Vagina (tissue), 2 donors: ENCODE results near the gene CXCL6. TPM values are rescaled to one million over a fixed set of nuclear protein-coding genes. Genes with fewer than 3 reads are reported as not detected.

Experiments used
- DNase-seq, 2 donors: peaks; one replicate each; pipeline ENCODE4 v3.0.0-alpha.2; 2017; ENCODE audit errors: extremely low spot score in 2 of 2
- H3K27ac ChIP-seq: fragments of 200-600 bp; sonication (generic); one replicate; pipeline ENCODE4 v1.5.1; 2019
- H3K27me3 ChIP-seq: fragments of 200-600 bp; sonication (generic); one replicate; pipeline ENCODE4 v1.5.1; 2019
- H3K36me3 ChIP-seq, 2 donors: fragments of 200-600 bp; sonication (generic); one replicate each; pipeline ENCODE4 v1.5.1; 2017 to 2019
- H3K4me1 ChIP-seq: fragments of 200-600 bp; sonication (generic); one replicate; pipeline ENCODE4 v1.5.1; 2019
- H3K4me3 ChIP-seq, 2 donors: fragments of 200-600 bp; sonication (generic); 1 replicate in 1 of 2; 2 replicates in 1 of 2; pipeline ENCODE4 v1.5.1; 2016 to 2019
- H3K9me3 ChIP-seq: fragments of 200-600 bp; sonication (generic); one replicate; pipeline ENCODE4 v1.5.1; 2019
- POLR2A ChIP-seq, 2 donors: fragments of 450-650 bp; IDR thresholded peaks; one replicate each; pipeline ENCODE4 v1.6.1; 2017; ENCODE audit warnings: antibody characterized with exemption in 2 of 2, mild to moderate bottlenecking in 2 of 2, moderate library complexity in 2 of 2
- POLR2AphosphoS5 ChIP-seq, 2 donors: sonication (generic); formaldehyde crosslinking; IDR thresholded peaks; one replicate each; pipeline ENCODE4 v1.9.0; 2017; ENCODE audit warnings: antibody characterized with exemption in 2 of 2, mild to moderate bottlenecking in 2 of 2, low read depth in 1 of 2; ENCODE audit not compliant: insufficient read depth in 1 of 2
- intact Hi-C: fragments of 100-400 bp; cut with DNase I; formaldehyde crosslinking; loops from one replicate; pipeline ENCODE4 v1.15.1; 2023
- total RNA-seq: library from RNA; depleted of rRNA; stranded (reverse); fragments of >200 nt; gene quantifications from one replicate; pipeline ENCODE4 v1.2.3, GENCODE V29; 2016
- TF ChIP-seq, protein P1 (sequence below), 3 experiments: fragments of 450-650 bp in 2 of 3; fragments of 200-600 bp in 1 of 3; sonication (generic) in 1 of 3; IDR thresholded peaks; one replicate each; pipeline ENCODE4 v1.5.1; 2017 to 2019; ENCODE audit warnings: antibody characterized with exemption in 3 of 3, mild to moderate bottlenecking in 2 of 3, moderate library complexity in 2 of 3

CXCL6 gene
- total RNA-seq, 1 donor from 2014 or later = 13.8 TPM

DNA sequence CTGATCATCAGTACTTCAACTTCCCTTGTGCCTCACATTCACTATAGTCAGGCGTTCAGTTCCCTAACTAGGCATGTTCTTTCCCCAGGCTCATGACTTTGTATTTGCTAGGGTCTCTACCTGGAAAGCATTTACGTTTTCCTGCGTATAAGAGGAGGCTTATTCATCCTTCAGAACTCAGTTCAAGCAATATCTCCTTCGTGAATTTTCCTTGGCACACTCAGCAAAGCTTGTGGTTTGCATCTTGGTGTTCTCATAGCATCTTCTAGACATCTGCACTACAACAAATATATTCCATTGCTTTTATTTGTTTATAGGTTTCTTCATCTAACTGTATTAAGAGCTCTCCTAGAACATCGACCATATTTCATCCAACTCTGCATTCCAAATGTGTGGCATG, 2.6 kb downstream of the CXCL6 start:
- no peaks in the 10 kb centered on the region for H3K9me3 ChIP-seq
- intact Hi-C loops = no loop called here
- no peak for DNase-seq
- H3K4me3 ChIP-seq = no peak overlapping the region
- no peak for TF ChIP-seq POLR2AphosphoS5 (IDR thresholded peaks at IDR 0.05; ENCODE audit: insufficient read depth in 1 of 2, low read depth in 1 of 2)
- TF ChIP-seq, protein P1, sequence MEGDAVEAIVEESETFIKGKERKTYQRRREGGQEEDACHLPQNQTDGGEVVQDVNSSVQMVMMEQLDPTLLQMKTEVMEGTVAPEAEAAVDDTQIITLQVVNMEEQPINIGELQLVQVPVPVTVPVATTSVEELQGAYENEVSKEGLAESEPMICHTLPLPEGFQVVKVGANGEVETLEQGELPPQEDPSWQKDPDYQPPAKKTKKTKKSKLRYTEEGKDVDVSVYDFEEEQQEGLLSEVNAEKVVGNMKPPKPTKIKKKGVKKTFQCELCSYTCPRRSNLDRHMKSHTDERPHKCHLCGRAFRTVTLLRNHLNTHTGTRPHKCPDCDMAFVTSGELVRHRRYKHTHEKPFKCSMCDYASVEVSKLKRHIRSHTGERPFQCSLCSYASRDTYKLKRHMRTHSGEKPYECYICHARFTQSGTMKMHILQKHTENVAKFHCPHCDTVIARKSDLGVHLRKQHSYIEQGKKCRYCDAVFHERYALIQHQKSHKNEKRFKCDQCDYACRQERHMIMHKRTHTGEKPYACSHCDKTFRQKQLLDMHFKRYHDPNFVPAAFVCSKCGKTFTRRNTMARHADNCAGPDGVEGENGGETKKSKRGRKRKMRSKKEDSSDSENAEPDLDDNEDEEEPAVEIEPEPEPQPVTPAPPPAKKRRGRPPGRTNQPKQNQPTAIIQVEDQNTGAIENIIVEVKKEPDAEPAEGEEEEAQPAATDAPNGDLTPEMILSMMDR (IDR thresholded peaks at IDR 0.05) = no peak
- no peak for TF ChIP-seq POLR2A (IDR thresholded peaks at IDR 0.05)
- H3K27me3 ChIP-seq = no peaks in the 10 kb centered on the region
- H3K36me3 ChIP-seq = no peaks in the 10 kb centered on the region
- H3K27ac ChIP-seq = no peak overlapping the region
- peaks cover 9% of the 10 kb centered on the region for H3K4me1 ChIP-seq

DNA sequence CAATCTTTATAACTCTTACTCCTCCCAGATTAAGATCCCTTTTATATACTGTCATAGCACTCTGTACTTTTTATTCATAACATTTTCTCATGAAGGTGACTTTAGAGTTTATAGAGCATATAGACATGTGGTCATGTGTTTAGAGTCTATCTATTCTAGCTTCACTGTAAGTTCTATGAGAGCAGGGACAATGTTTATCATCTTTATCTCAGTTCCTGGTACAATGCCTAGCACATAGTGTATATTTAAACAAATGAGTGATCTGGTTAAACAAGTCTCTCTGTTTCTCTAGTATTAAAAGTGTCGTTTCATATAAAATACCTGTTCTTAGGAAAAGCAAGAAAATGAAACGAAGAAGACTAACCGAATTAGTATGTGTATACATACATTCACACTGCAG, 3.2 kb downstream of the CXCL6 start:
- no peak overlapping the region for H3K27ac ChIP-seq
- H3K27me3 ChIP-seq = no peaks in the 10 kb centered on the region
- H3K9me3 ChIP-seq = no peaks in the 10 kb centered on the region
- intact Hi-C loops = no loop called here
- TF ChIP-seq POLR2A (IDR thresholded peaks at IDR 0.05) = no peak
- TF ChIP-seq, protein P1 (IDR thresholded peaks at IDR 0.05) = no peak
- no peak for TF ChIP-seq POLR2AphosphoS5 (IDR thresholded peaks at IDR 0.05; ENCODE audit: insufficient read depth in 1 of 2, low read depth in 1 of 2)
- no peak overlapping the region for H3K4me3 ChIP-seq
- H3K4me1 ChIP-seq = peaks cover 9% of the 10 kb centered on the region
- DNase-seq = no peak
- H3K36me3 ChIP-seq = no peaks in the 10 kb centered on the region

DNA sequence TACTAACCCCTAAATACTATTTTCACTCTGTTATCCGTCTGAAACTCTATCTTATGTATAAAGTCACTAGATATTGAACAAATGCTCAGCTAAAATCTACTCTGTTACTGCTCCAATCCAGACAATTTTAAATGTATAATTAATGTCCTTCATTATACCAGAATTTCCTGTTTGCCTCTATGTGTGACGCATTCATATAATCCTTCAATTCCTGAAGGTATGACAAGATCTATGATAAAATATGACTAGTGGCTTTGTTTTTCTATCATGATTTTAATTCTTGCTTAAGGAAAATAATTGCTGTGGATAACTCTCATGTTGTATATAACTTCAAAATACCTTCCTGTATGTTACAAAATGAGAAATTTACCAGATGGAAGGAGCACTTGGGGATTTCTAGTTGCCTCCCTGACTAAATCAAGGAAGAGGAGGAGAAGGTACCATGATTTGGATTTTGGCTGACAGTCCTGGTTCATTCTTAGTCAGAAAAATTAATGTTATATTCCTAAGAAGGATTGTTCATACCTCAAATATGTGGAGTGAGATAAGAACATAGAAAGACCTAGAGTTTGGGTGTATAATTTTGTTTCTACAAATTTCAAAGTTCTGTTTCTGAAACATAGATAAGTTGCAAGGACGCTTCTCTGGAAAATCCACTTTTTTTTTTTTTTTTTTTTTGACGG, 4.9 kb downstream of the CXCL6 start:
- TF ChIP-seq, protein P1 (IDR thresholded peaks at IDR 0.05) = no peak
- TF ChIP-seq POLR2A (IDR thresholded peaks at IDR 0.05) (no peak), POLR2AphosphoS5 (IDR thresholded peaks at IDR 0.05; ENCODE audit: insufficient read depth in 1 of 2, low read depth in 1 of 2) (no peak)
- no peaks in the 10 kb centered on the region for H3K9me3 ChIP-seq
- no peak overlapping the region for H3K27ac ChIP-seq
- peaks cover 8% of the 10 kb centered on the region for H3K4me1 ChIP-seq
- intact Hi-C loops = no loop called here
- H3K27me3 ChIP-seq = no peaks in the 10 kb centered on the region
- no peaks in the 10 kb centered on the region for H3K36me3 ChIP-seq
- H3K4me3 ChIP-seq = no peak overlapping the region
- DNase-seq = no peak

DNA sequence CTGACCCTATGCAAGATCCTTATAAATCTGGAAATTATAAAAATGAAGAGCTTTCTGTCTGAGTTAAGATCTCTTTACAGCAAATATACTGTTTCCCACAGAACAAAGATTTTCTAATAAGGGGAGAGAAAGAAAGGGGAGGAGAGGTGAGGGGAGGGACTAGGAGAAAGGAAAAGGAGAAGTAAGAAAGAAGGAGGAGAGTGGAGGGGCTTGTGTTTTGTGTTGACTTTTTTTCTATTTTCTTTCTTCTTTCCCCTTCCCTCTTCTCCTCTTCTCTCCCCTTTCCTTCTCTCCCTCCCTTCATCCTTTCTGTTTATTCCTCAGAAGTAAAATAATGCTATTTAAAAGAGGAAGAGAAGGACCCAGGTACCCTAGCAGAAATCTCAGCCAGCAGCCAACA, 6.2 kb downstream of the CXCL6 start:
- Histone ChIP-seq H3K4me3 (no peak overlapping the region), H3K4me1 (no peaks in the 10 kb centered on the region), H3K9me3 (no peaks in the 10 kb centered on the region), H3K27me3 (no peaks in the 10 kb centered on the region), H3K36me3 (no peaks in the 10 kb centered on the region), H3K27ac (no peak overlapping the region)
- intact Hi-C loops = no loop called here
- no peak for DNase-seq
- no peak for TF ChIP-seq POLR2A (IDR thresholded peaks at IDR 0.05)

DNA sequence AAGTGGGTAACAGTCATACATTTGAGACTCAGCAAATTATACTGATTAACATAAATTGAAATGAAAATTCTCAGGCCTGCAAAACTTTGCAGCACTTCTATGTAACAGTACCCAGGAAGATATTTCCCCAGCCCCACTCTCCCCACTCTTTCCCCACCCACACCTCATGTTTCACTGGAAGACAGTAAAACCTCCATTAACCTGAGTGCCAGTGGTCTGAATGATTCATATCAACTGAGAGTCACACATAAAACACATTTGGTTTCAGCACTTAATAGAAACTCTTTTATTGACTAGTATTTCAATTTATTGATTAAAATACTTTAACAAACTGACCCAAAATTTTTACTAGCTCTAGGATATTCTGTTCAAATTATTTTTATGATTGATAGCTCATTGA, 6.9 kb downstream of the CXCL6 start:
- Histone ChIP-seq H3K27me3 (no peaks in the 10 kb centered on the region), H3K4me1 (no peaks in the 10 kb centered on the region), H3K36me3 (no peaks in the 10 kb centered on the region), H3K4me3 (no peak overlapping the region), H3K27ac (no peak overlapping the region), H3K9me3 (no peaks in the 10 kb centered on the region)
- intact Hi-C loops = no loop called here
- TF ChIP-seq POLR2A (IDR thresholded peaks at IDR 0.05) (no peak), POLR2AphosphoS5 (IDR thresholded peaks at IDR 0.05; ENCODE audit: insufficient read depth in 1 of 2, low read depth in 1 of 2) (no peak)
- TF ChIP-seq, protein P1 (IDR thresholded peaks at IDR 0.05) = no peak
- DNase-seq = no peak
